ENCODE measurements around the gene KMT5C. TPM values are rescaled to one million over a fixed set of nuclear protein-coding genes. Genes with fewer than 3 reads are reported as not detected.

The KMT5C gene
- total and polyA plus RNA-seq, 3 experiments from 2014 or later: 1.6 to 15.0 (median 14.6) TPM

GRCh38 chr19:55339889-55340783 is 460 bp downstream of the KMT5C start:
- Histone ChIP-seq H3K27ac (ENCODE audit: low read depth, low read length) (peak overlapping the region; percentile 95), H3K36me3 (ENCODE audit: insufficient read depth, low read length) (no peaks in the 10 kb centered on the region), H3K9me3 (ENCODE audit: low read length) (no peaks in the 10 kb centered on the region), H3K27me3 (ENCODE audit: insufficient read depth, low read length, poor library complexity, severe bottlenecking) (no peaks in the 10 kb centered on the region), H3K4me3 (ENCODE audit: low read length) (peak overlapping the region; percentile 77), H3K4me1 (ENCODE audit: insufficient read depth, low read length) (peaks cover 24% of the 10 kb centered on the region)
- peaks cover 0 to 19% (median 2%) of the 10 kb centered on the region in 3 donors for H3K36me3 Mint-ChIP-seq
- peak in 2 of 5 donors; percentile 27 to 61 for DNase-seq
- H3K4me1 Mint-ChIP-seq: peaks cover 21 to 29% (median 27%) of the 10 kb centered on the region in 3 donors
- ChIA-PET CTCF (interaction anchor here (1.2 to 3.5 kb wide), 7 partner anchors 13 to 314 kb away, joined by 3 to 28 read pairs (median 9); partner anchors contain the start of genes TMEM238 and U2AF2), POLR2A (interaction anchor here (0.9 to 2.0 kb wide), 13 partner anchors 11 to 1244 kb away, joined by 3 to 20 read pairs (median 6); partner anchors contain the start of genes FIZ1, HSPBP1, ISOC2 and PPP6R1)
- H3K4me3 Mint-ChIP-seq: peak overlapping the region; percentile 89 to 97 (median 90)
- H3K27ac Mint-ChIP-seq: peak overlapping the region; percentile 98 to 100 (median 100)
- H3K9me3 Mint-ChIP-seq: peaks cover 0 to 3% (median 0%) of the 10 kb centered on the region in 5 donors
- H3K27me3 Mint-ChIP-seq: peaks cover 8 to 15% of the 10 kb centered on the region in 2 donors

GRCh38 chr19:55340784-55341147 is 1.1 kb downstream of the KMT5C start:
- H3K27me3 Mint-ChIP-seq: peaks cover 8 to 15% of the 10 kb centered on the region in 2 donors
- DNase-seq: no peak
- CTCF ChIA-PET: no interaction called here
- H3K36me3 Mint-ChIP-seq: peaks cover 0 to 22% (median 2%) of the 10 kb centered on the region in 3 donors
- H3K4me1 Mint-ChIP-seq: peaks cover 21 to 29% (median 27%) of the 10 kb centered on the region in 3 donors
- H3K27ac Mint-ChIP-seq: peak overlapping the region in 7 of 8 donors; percentile 87 to 99 (median 94)
- Histone ChIP-seq H3K27ac (ENCODE audit: low read depth, low read length) (peak overlapping the region; percentile 95), H3K9me3 (ENCODE audit: low read length) (no peaks in the 10 kb centered on the region), H3K4me1 (ENCODE audit: insufficient read depth, low read length) (peaks cover 24% of the 10 kb centered on the region), H3K4me3 (ENCODE audit: low read length) (peak overlapping the region; percentile 77), H3K36me3 (ENCODE audit: insufficient read depth, low read length) (no peaks in the 10 kb centered on the region), H3K27me3 (ENCODE audit: insufficient read depth, low read length, poor library complexity, severe bottlenecking) (no peaks in the 10 kb centered on the region)
- peaks cover 0 to 3% (median 0%) of the 10 kb centered on the region in 5 donors for H3K9me3 Mint-ChIP-seq
- POLR2A ChIA-PET: no interaction called here
- peak overlapping the region; percentile 79 to 97 (median 89) for H3K4me3 Mint-ChIP-seq

GRCh38 chr19:55341171-55341588 is 1.5 kb downstream of the KMT5C start:
- peak overlapping the region; percentile 95 for H3K27ac ChIP-seq (ENCODE audit: low read depth, low read length)
- peaks cover 21 to 29% (median 27%) of the 10 kb centered on the region in 3 donors for H3K4me1 Mint-ChIP-seq

GRCh38 chr19:55341595-55342531 is 2.2 kb downstream of the KMT5C start:
- no peak for DNase-seq
- Histone ChIP-seq H3K27ac (ENCODE audit: low read depth, low read length) (peak overlapping the region; percentile 24), H3K36me3 (ENCODE audit: insufficient read depth, low read length) (no peaks in the 10 kb centered on the region), H3K4me1 (ENCODE audit: insufficient read depth, low read length) (peaks cover 24% of the 10 kb centered on the region), H3K9me3 (ENCODE audit: low read length) (no peaks in the 10 kb centered on the region), H3K4me3 (ENCODE audit: low read length) (no peak overlapping the region), H3K27me3 (ENCODE audit: insufficient read depth, low read length, poor library complexity, severe bottlenecking) (no peaks in the 10 kb centered on the region)
- H3K9me3 Mint-ChIP-seq: peaks cover 0 to 3% (median 0%) of the 10 kb centered on the region in 5 donors
- POLR2A ChIA-PET: no interaction called here
- peaks cover 4 to 11% of the 10 kb centered on the region in 2 donors for H3K27me3 Mint-ChIP-seq
- peaks cover 0 to 22% (median 2%) of the 10 kb centered on the region in 3 donors for H3K36me3 Mint-ChIP-seq
- peaks cover 21 to 29% (median 27%) of the 10 kb centered on the region in 3 donors for H3K4me1 Mint-ChIP-seq
- peak overlapping the region in 6 of 7 donors; percentile 28 to 73 (median 36) for H3K4me3 Mint-ChIP-seq
- H3K27ac Mint-ChIP-seq: peak overlapping the region in 5 of 8 donors; percentile 19 to 85 (median 82)
- CTCF ChIA-PET: no interaction called here

More at GRCh38 chr19:55341171-55341588, 1.5 kb downstream of the KMT5C start:
- peaks cover 8 to 13% of the 10 kb centered on the region in 2 donors for H3K27me3 Mint-ChIP-seq
- ChIA-PET POLR2A (no interaction called here), CTCF (no interaction called here)
- H3K4me3 Mint-ChIP-seq: peak overlapping the region; percentile 79 to 97 (median 89)
- peak overlapping the region in 6 of 8 donors; percentile 65 to 99 (median 94) for H3K27ac Mint-ChIP-seq
- H3K9me3 Mint-ChIP-seq: peaks cover 0 to 3% (median 0%) of the 10 kb centered on the region in 5 donors
- H3K9me3 ChIP-seq (ENCODE audit: low read length): no peaks in the 10 kb centered on the region
- peak in 4 of 5 donors; percentile 17 to 42 (median 32) for DNase-seq
- H3K4me1 ChIP-seq (ENCODE audit: insufficient read depth, low read length): peaks cover 24% of the 10 kb centered on the region
- no peaks in the 10 kb centered on the region for H3K27me3 ChIP-seq (ENCODE audit: insufficient read depth, low read length, poor library complexity, severe bottlenecking)
- H3K36me3 ChIP-seq (ENCODE audit: insufficient read depth, low read length): no peaks in the 10 kb centered on the region
- H3K36me3 Mint-ChIP-seq: peaks cover 0 to 22% (median 2%) of the 10 kb centered on the region in 3 donors
- H3K4me3 ChIP-seq (ENCODE audit: low read length): peak overlapping the region; percentile 77

- DNase-seq: no peak
- Mint-ChIP-seq H3K4me1 (peaks cover 14 to 19% (median 19%) of the 10 kb centered on the region in 3 donors), H3K36me3 (peaks cover 0 to 19% (median 2%) of the 10 kb centered on the region in 3 donors), H3K27ac (no peak overlapping the region), H3K4me3 (no peak overlapping the region), H3K9me3 (no peaks in the 10 kb centered on the region), H3K27me3 (peaks cover 0 to 6% of the 10 kb centered on the region in 2 donors)
- Histone ChIP-seq H3K36me3 (ENCODE audit: insufficient read depth, low read length) (no peaks in the 10 kb centered on the region), H3K4me1 (ENCODE audit: insufficient read depth, low read length) (peaks cover 16% of the 10 kb centered on the region), H3K9me3 (ENCODE audit: low read length) (no peaks in the 10 kb centered on the region), H3K4me3 (ENCODE audit: low read length) (no peak overlapping the region), H3K27me3 (ENCODE audit: insufficient read depth, low read length, poor library complexity, severe bottlenecking) (no peaks in the 10 kb centered on the region), H3K27ac (ENCODE audit: low read depth, low read length) (no peak overlapping the region)
- ChIA-PET POLR2A (no interaction called here), CTCF (no interaction called here)
Measured at GRCh38 chr19:55344444-55344843, 4.8 kb downstream of the KMT5C start.

- Histone ChIP-seq H3K36me3 (ENCODE audit: insufficient read depth, low read length) (no peaks in the 10 kb centered on the region), H3K27me3 (ENCODE audit: insufficient read depth, low read length, poor library complexity, severe bottlenecking) (no peaks in the 10 kb centered on the region), H3K9me3 (ENCODE audit: low read length) (no peaks in the 10 kb centered on the region), H3K4me3 (ENCODE audit: low read length) (no peak overlapping the region), H3K27ac (ENCODE audit: low read depth, low read length) (no peak overlapping the region), H3K4me1 (ENCODE audit: insufficient read depth, low read length) (peaks cover 13% of the 10 kb centered on the region)
- DNase-seq: no peak
- peaks cover 0 to 18% (median 2%) of the 10 kb centered on the region in 3 donors for H3K36me3 Mint-ChIP-seq
- H3K4me1 Mint-ChIP-seq: peaks cover 11 to 15% (median 12%) of the 10 kb centered on the region in 3 donors
- H3K27ac Mint-ChIP-seq: no peak overlapping the region
- H3K27me3 Mint-ChIP-seq: peaks cover 2 to 3% of the 10 kb centered on the region in 2 donors
- CTCF ChIA-PET: interaction anchor here (1.1 kb wide), 1 partner anchor 44 kb away, joined by 3 read pairs; no protein-coding TSS in a partner anchor
- H3K9me3 Mint-ChIP-seq: no peaks in the 10 kb centered on the region
- POLR2A ChIA-PET: no interaction called here
- no peak overlapping the region for H3K4me3 Mint-ChIP-seq
Measured at GRCh38 chr19:55345101-55345817, 5.6 kb downstream of the KMT5C start.
